Measurements from ENCODE around the gene FDX2.

Gene FDX2

DNA sequence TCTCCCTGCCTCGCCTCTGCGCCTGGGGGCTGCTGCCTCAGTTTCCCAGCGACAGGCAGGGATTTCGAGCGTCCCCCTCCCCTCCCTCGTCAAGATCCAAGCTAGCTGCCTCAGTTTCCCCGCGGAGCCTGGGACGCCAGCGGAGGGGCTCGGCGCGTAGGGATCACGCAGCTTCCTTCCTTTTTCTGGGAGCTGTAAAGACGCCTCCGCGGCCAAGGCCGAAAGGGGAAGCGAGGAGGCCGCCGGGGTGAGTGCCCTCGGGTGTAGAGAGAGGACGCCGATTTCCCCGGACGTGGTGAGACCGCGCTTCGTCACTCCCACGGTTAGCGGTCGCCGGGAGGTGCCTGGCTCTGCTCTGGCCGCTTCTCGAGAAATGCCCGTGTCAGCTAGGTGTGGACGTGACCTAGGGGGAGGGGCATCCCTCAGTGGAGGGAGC is 45.6 kb downstream of the FDX2 start:
- H3K4me1 ChIP-seq (ENCODE audit: control insufficient read depth in 1 of 2, insufficient read depth in 1 of 2, low read depth in 1 of 2, low read length in 1 of 2), result peaks cover 18 to 27% of the 10 kb centered on the region in 2 experiments
- TF ChIP-seq, protein P1, sequence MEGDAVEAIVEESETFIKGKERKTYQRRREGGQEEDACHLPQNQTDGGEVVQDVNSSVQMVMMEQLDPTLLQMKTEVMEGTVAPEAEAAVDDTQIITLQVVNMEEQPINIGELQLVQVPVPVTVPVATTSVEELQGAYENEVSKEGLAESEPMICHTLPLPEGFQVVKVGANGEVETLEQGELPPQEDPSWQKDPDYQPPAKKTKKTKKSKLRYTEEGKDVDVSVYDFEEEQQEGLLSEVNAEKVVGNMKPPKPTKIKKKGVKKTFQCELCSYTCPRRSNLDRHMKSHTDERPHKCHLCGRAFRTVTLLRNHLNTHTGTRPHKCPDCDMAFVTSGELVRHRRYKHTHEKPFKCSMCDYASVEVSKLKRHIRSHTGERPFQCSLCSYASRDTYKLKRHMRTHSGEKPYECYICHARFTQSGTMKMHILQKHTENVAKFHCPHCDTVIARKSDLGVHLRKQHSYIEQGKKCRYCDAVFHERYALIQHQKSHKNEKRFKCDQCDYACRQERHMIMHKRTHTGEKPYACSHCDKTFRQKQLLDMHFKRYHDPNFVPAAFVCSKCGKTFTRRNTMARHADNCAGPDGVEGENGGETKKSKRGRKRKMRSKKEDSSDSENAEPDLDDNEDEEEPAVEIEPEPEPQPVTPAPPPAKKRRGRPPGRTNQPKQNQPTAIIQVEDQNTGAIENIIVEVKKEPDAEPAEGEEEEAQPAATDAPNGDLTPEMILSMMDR (IDR thresholded peaks at IDR 0.05), result peak; percentile 51
- peak overlapping the region; percentile 99 for H3K27ac ChIP-seq
- no peaks in the 10 kb centered on the region for H3K9me3 ChIP-seq
- H3K27me3 ChIP-seq, result no peaks in the 10 kb centered on the region
- peaks cover 10% of the 10 kb centered on the region for H3K36me3 ChIP-seq
- peak overlapping the region; percentile 75 to 84 for H3K4me3 ChIP-seq (ENCODE audit: low read depth in 1 of 2, low read length in 1 of 2)

DNA sequence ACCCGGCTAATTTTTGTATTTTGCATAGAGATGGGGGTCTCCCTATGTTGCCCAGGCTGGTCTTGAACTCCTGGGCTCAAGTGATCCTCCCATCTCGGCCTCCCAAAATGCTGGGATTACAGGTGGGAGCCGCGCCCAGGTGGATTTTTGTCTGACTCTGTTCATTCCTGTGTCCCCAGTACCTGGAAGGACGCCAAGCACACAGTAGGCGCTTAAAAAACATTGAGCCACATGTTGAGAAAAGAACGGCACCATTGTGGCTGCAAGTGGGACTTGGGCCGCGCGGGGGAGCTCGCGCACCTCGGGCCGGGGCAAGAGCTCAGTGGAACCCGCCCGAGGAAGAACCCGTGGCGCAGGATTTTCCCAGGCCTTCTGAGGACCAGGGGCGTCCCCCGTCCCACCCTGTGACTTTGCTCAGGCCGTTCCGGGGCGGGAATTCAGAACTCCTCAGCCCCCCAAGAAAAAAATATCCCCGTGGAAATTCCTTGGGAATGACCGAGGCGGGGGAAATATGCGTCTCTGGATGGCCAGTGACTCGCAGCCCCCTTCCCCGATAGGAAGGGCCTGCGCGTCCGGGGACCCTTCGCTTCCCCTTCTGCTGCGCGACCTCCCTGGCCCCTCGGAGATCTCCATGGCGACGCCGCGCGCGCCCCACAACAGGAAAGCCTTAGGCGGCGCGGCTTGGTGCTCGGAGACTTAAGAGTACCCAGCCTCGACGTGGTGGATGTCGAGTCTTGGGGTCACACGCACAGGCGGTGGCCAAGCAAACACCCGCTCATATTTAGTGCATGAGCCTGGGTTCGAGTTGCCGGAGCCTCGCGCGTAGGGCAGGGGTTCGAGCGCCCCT is 46.3 kb downstream of the FDX2 start:
- Histone ChIP-seq H3K36me3 (peaks cover 4% of the 10 kb centered on the region), H3K4me3 (ENCODE audit: low read depth in 1 of 2, low read length in 1 of 2) (peak overlapping the region; percentile 75 to 84), H3K27ac (peak overlapping the region; percentile 99), H3K9me3 (no peaks in the 10 kb centered on the region), H3K27me3 (no peaks in the 10 kb centered on the region), H3K4me1 (ENCODE audit: control insufficient read depth in 1 of 2, insufficient read depth in 1 of 2, low read depth in 1 of 2, low read length in 1 of 2) (peaks cover 18 to 27% of the 10 kb centered on the region in 2 experiments)
- TF ChIP-seq, protein P1 (IDR thresholded peaks at IDR 0.05), result peak; percentile 99

DNA sequence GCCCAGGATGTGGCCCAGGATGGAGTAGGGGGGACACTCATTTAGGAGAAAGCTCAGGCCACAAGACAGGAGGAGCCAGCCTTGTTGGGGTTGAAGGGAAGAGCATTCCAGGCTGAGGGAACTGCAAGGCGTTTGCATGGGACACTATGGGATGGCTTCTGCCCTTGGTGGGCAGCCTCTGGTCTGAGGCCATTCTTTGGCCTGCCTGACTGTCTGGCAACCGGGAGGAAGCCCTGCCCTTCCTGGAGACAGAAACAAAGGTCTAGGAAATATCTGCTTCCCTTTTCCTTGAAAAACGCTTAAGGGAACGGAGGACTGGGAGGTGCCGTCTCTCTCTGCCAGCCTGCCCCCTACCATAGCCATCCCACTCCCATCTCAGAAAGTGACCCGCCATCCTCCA is 47.7 kb downstream of the FDX2 start:
- no peak overlapping the region for H3K27ac ChIP-seq

DNA sequence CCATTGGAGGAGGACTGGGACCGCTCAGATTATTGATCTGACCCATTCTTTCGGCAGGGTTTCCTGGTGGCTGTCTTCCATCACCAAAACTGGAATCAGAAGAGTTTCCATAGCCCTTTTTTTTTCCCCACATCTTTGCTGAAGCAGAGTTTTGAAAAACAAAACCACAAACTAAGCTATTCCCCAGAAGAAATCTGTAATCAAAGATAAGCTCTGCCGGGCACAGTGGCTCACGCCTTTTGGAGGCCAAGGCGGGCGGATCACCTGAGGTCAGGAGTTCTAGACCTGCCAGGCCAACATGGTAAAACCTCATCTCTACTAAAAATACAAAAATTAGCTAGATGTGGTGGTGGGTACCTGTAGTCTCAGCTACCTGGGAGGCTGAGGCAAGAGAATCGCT is 49.1 kb downstream of the FDX2 start:
- peaks cover 6 to 12% of the 10 kb centered on the region in 2 experiments for H3K4me1 ChIP-seq (ENCODE audit: control insufficient read depth in 1 of 2, insufficient read depth in 1 of 2, low read depth in 1 of 2, low read length in 1 of 2)
- no peak overlapping the region for H3K4me3 ChIP-seq (ENCODE audit: low read depth in 1 of 2, low read length in 1 of 2)
- TF ChIP-seq, protein P1 (IDR thresholded peaks at IDR 0.05), result no peak
- H3K9me3 ChIP-seq, result no peaks in the 10 kb centered on the region
- no peak overlapping the region for H3K27ac ChIP-seq
- no peaks in the 10 kb centered on the region for H3K36me3 ChIP-seq
- no peaks in the 10 kb centered on the region for H3K27me3 ChIP-seq

More for the DNA sequence above, 47.7 kb downstream of the FDX2 start:
- H3K27me3 ChIP-seq, result no peaks in the 10 kb centered on the region
- TF ChIP-seq, protein P1 (IDR thresholded peaks at IDR 0.05), result no peak
- H3K36me3 ChIP-seq, result no peaks in the 10 kb centered on the region
- no peaks in the 10 kb centered on the region for H3K9me3 ChIP-seq
- peaks cover 18 to 24% of the 10 kb centered on the region in 2 experiments for H3K4me1 ChIP-seq (ENCODE audit: control insufficient read depth in 1 of 2, insufficient read depth in 1 of 2, low read depth in 1 of 2, low read length in 1 of 2)
- H3K4me3 ChIP-seq (ENCODE audit: low read depth in 1 of 2, low read length in 1 of 2), result no peak overlapping the region

DNA sequence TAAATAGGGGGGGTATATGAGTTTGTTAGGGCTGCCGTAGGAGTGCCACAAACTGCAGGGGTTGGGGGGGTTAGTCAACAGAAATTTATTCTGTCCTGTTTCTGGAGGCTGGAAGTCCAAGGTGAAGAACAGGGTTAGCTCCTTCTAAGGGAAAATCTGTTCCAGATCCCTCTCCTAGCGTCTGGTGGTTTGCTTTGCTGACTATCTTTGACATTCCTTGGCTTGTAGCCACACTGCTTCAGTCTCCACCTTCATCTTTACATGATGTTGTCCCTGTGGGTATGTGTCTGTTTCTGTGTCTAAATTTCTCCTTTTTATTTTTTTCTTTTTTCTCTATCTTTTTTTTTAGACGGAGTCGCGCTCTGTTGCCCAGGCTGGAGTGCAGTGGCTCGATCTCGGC is 53.0 kb downstream of the FDX2 start:
- Histone ChIP-seq H3K27ac (no peak overlapping the region), H3K4me3 (ENCODE audit: low read depth in 1 of 2, low read length in 1 of 2) (no peak overlapping the region), H3K27me3 (no peaks in the 10 kb centered on the region), H3K4me1 (ENCODE audit: control insufficient read depth in 1 of 2, insufficient read depth in 1 of 2, low read depth in 1 of 2, low read length in 1 of 2) (peaks cover 0 to 5% of the 10 kb centered on the region in 2 experiments), H3K9me3 (no peaks in the 10 kb centered on the region), H3K36me3 (no peaks in the 10 kb centered on the region)
- TF ChIP-seq, protein P1 (IDR thresholded peaks at IDR 0.05), result no peak

Data from neutrophil (primary cell).